Measurements from ENCODE around the gene DCST1. TPM values are rescaled to one million over a fixed set of nuclear protein-coding genes. Genes with fewer than 3 reads are reported as not detected.

The DCST1 gene
- total RNA-seq, 2 experiments from 2014 or later: 0.33 to 0.39 TPM

DNA sequence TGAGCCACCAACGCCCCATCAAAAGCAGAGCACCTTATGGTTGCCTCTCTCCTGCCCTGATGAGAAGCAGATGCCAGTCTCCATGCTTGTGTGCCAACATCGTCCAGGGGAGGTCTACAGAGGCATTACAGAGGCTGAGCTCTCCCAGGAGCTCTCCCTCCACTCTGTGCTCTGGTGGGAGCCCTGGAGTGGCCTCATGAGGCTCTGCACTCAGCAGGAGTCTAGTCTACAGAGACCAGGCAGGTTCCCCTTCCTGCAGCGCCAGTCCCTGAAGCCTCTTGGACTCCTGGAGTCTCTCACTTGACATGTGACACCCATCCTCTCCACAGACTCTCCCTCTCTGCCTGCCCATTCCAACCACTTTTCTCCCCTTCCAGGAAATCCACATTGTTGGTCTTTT is 3.4 kb downstream of the DCST1 start:
- Mint-ChIP-seq H3K27ac (no peak overlapping the region), H3K4me3 (no peak overlapping the region), H3K27me3 (no peaks in the 10 kb centered on the region), H3K36me3 (ENCODE audit: low read depth) (no peaks in the 10 kb centered on the region), H3K9me3 (no peaks in the 10 kb centered on the region), H3K4me1 (ENCODE audit: low read depth) (no peaks in the 10 kb centered on the region)
- no peak overlapping the region for H3K27ac ChIP-seq (ENCODE audit: low read depth in 1 of 2, low read length in 2 of 2)
- POLR2A ChIA-PET: no interaction called here
- no peak overlapping the region for H3K4me3 ChIP-seq (ENCODE audit: low read length)
- ATAC-seq (ENCODE audit: poor library complexity) (no peak), DNase-seq (no peak)
- TF ChIP-seq, protein P1, sequence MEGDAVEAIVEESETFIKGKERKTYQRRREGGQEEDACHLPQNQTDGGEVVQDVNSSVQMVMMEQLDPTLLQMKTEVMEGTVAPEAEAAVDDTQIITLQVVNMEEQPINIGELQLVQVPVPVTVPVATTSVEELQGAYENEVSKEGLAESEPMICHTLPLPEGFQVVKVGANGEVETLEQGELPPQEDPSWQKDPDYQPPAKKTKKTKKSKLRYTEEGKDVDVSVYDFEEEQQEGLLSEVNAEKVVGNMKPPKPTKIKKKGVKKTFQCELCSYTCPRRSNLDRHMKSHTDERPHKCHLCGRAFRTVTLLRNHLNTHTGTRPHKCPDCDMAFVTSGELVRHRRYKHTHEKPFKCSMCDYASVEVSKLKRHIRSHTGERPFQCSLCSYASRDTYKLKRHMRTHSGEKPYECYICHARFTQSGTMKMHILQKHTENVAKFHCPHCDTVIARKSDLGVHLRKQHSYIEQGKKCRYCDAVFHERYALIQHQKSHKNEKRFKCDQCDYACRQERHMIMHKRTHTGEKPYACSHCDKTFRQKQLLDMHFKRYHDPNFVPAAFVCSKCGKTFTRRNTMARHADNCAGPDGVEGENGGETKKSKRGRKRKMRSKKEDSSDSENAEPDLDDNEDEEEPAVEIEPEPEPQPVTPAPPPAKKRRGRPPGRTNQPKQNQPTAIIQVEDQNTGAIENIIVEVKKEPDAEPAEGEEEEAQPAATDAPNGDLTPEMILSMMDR (IDR thresholded peaks at IDR 0.05): no peak
- H3K27me3 ChIP-seq (ENCODE audit: control insufficient read depth in 1 of 2, insufficient read depth in 2 of 2, low read length in 2 of 2): no peaks in the 10 kb centered on the region
- intact Hi-C loops (cut with DNase I, micrococcal nuclease): loop anchor here in 1 of 2 experiments (10.0 kb wide), 1 partner anchor 118 kb away; no protein-coding TSS in a partner anchor
- H3K36me3 ChIP-seq (ENCODE audit: insufficient read depth, low read length): no peaks in the 10 kb centered on the region
- no peaks in the 10 kb centered on the region for H3K4me1 ChIP-seq (ENCODE audit: insufficient read depth, low read length)
- no peaks in the 10 kb centered on the region for H3K9me3 ChIP-seq (ENCODE audit: control insufficient read depth in 1 of 2, insufficient read depth in 1 of 2, low read length in 2 of 2)
- CTCF ChIA-PET: no interaction called here

DNA sequence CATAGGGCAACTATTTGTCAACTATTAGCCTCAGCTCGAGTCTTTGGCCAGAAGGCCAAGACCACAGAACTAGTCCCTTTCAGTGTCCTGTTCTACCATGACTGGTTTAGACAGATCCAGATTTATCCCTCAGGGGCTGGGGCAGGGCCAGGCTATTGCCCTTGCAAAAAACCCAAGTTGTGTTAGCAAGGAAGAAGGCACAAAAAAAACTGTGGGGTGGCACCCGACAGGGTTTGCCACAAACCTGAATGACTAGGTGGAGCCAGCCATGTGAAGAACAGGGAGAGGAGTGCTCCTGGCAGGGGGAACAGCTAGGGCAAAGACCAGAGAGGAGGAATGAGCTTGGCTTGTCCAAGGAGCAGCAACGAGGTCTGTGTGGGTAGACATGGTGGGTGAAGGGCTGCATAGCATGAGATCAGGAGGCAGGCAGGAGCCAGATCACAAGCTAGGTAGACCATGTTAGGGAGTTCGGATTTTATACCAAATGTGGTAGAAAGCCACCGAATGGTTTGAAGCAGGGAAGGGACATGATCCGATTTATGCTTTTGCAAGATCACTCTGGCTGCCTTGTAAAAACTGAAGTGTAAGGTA is 4.3 kb downstream of the DCST1 start:
- H3K4me3 Mint-ChIP-seq: no peak overlapping the region
- intact Hi-C loops (cut with DNase I, micrococcal nuclease): loop anchor here in 1 of 2 experiments (10.0 kb wide), 1 partner anchor 117 kb away; no protein-coding TSS in a partner anchor

DNA sequence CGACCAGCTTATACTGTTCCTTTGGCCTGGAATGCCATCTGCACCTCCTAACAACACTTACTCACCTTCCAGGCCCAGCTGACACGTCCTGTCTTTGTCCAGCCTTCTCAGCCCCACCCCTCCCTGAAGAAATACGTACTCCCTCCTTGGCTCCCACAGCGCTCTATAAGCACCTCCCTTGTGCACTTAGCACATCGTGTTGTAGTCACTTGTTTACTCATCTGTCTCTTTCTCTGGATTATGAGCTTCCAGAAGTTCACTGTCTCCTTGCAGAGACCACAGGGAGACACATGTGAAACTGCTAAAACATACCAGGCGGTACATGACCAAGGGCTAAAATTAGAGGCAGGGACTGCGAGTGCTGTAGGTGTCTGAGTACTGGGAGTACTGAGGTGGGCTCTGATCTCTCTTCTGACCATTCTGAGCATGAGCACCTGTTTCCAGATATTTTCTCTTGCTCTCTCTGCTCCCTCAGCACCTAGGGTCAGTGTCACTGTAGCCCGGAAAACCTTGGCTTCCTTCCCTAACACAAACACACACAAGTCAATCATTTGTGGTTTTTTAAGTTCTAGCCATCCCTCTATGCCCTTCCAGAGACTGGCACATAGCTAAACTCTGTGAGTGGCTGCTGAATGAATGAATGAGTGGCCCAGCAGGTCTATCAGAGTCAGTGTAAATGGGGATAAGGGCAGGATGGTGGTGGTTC is 5.1 kb downstream of the DCST1 start:
- intact Hi-C loops (cut with DNase I, micrococcal nuclease): loop anchor here in 1 of 2 experiments (10.0 kb wide), 1 partner anchor 116 kb away; no protein-coding TSS in a partner anchor
- H3K4me1 Mint-ChIP-seq (ENCODE audit: low read depth): no peaks in the 10 kb centered on the region
- no peak overlapping the region for H3K27ac Mint-ChIP-seq
- ChIA-PET POLR2A (no interaction called here), CTCF (interaction anchor here (0.6 to 1.7 kb wide), 2 partner anchors 21 to 66 kb away, joined by 3 to 6 read pairs; no protein-coding TSS in a partner anchor)
- DNase-seq: no peak
- H3K4me3 Mint-ChIP-seq: no peak overlapping the region
- no peaks in the 10 kb centered on the region for H3K36me3 Mint-ChIP-seq (ENCODE audit: low read depth)
- H3K9me3 Mint-ChIP-seq: no peaks in the 10 kb centered on the region
- no peaks in the 10 kb centered on the region for H3K4me1 ChIP-seq (ENCODE audit: insufficient read depth, low read length)
- TF ChIP-seq, protein P1 (IDR thresholded peaks at IDR 0.05): no peak
- ATAC-seq (ENCODE audit: poor library complexity): no peak
- H3K4me3 ChIP-seq (ENCODE audit: low read length): no peak overlapping the region
- H3K9me3 ChIP-seq (ENCODE audit: control insufficient read depth in 1 of 2, insufficient read depth in 1 of 2, low read length in 2 of 2): no peaks in the 10 kb centered on the region
- no peaks in the 10 kb centered on the region for H3K27me3 Mint-ChIP-seq
- no peaks in the 10 kb centered on the region for H3K27me3 ChIP-seq (ENCODE audit: control insufficient read depth in 1 of 2, insufficient read depth in 2 of 2, low read length in 2 of 2)
- no peak overlapping the region for H3K27ac ChIP-seq (ENCODE audit: low read depth in 1 of 2, low read length in 2 of 2)
- no peaks in the 10 kb centered on the region for H3K36me3 ChIP-seq (ENCODE audit: insufficient read depth, low read length)

More for the DNA sequence above, 4.3 kb downstream of the DCST1 start:
- POLR2A ChIA-PET: no interaction called here
- Mint-ChIP-seq H3K4me1 (ENCODE audit: low read depth) (no peaks in the 10 kb centered on the region), H3K27me3 (no peaks in the 10 kb centered on the region), H3K36me3 (ENCODE audit: low read depth) (no peaks in the 10 kb centered on the region), H3K27ac (no peak overlapping the region), H3K9me3 (no peaks in the 10 kb centered on the region)
- H3K9me3 ChIP-seq (ENCODE audit: control insufficient read depth in 1 of 2, insufficient read depth in 1 of 2, low read length in 2 of 2): no peaks in the 10 kb centered on the region
- H3K36me3 ChIP-seq (ENCODE audit: insufficient read depth, low read length): no peaks in the 10 kb centered on the region
- TF ChIP-seq, protein P1 (IDR thresholded peaks at IDR 0.05): no peak
- DNase-seq: no peak
- CTCF ChIA-PET: interaction anchor here (1.7 kb wide), 1 partner anchor 20 kb away, joined by 6 read pairs; no protein-coding TSS in a partner anchor
- no peaks in the 10 kb centered on the region for H3K27me3 ChIP-seq (ENCODE audit: control insufficient read depth in 1 of 2, insufficient read depth in 2 of 2, low read length in 2 of 2)
- no peaks in the 10 kb centered on the region for H3K4me1 ChIP-seq (ENCODE audit: insufficient read depth, low read length)
- ATAC-seq (ENCODE audit: poor library complexity): no peak
- no peak overlapping the region for H3K4me3 ChIP-seq (ENCODE audit: low read length)
- H3K27ac ChIP-seq (ENCODE audit: low read depth in 1 of 2, low read length in 2 of 2): no peak overlapping the region
